Activated CD8-positive, alpha-beta memory T cell treated with anti-CD3 and anti-CD28 coated beads, Interleukin-2, amount 50 U/mL, for 24 hours (primary cell): ENCODE results near the gene MTF1.
"Not testable (repeated sequence)": the region's sequence is repeated elsewhere in the genome, so short reads cannot be mapped to it uniquely, and the experiment has no call there.

Source experiments
- DNase-seq: peaks from one replicate; pipeline ENCODE4 v3.0.0-alpha.2; 2020; ENCODE audit errors: extremely low read depth

Gene MTF1

DNA sequence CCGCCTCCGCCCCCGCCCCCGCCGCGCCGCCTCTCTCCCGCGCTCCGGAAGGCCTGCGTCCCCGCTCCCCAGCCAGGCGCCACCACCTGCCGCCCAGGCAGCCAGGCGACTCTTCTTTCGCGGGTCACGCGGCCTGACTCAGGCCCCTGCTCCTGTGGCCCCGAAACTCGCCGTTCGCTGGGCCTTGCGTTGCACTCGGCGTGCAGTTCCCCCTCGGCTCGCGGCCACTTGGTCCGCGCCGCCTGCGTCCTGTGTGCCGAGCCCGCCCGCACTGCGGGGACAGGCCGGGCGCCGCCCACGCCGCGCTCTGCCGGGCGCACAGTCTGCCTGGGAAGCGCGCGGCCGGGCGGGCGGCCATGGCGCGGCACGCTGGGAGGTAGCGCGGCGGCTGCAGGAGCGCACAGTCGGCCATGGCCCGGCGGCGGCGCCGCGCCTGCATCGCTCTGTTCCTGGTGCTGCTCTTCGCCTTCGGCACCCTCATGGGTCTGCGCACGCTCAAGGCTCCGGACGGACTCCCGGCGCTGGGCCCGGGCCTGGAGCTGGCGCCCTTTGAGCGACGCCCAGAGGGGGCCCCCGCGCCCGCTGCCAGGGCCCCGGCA is 65.5 kb downstream of the MTF1 start, which contains the start of gene MANEAL:
MANEAL (plus strand) TSS at position 75 of the 599 bp plus-strand sequence; CDS start at position 411, 336 bp downstream.
- DNase-seq = no peak

DNA sequence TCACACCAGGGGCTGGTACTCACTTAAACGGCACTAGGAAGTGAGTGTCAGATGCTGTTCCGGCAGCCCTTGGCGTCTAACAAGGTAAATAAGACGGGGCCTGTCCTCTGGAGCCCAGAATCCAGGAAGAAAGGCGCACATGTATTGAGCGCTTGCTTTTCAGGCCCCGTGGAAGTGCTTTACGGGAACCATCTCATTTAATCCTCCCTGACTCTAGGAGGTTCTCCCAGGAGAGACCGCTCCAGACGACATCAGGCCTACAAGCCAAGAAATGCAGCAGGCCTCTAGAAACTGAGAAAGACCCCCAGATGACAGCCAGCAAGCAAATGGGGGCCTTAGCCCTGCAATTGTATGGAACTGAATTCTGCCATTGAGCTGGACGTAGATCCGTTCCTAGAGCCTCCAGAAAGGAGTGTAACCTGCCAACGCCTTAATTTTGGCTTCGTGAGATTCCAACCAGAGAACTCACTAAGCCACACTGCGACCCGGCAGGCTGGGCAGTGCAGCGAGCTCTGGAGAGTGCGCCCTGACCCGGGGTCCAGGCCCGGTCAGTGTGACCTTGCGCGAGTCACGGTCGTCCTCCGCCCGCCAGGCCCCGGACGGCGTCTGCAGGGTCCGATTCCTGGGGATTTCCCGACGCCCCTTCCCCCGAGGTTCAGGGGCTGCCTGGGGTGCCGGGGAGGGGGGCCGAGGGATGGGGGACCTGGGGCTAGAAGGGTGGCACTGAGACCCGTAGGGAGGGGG is 66.3 kb downstream of the MTF1 start:
- no peak for DNase-seq

DNA sequence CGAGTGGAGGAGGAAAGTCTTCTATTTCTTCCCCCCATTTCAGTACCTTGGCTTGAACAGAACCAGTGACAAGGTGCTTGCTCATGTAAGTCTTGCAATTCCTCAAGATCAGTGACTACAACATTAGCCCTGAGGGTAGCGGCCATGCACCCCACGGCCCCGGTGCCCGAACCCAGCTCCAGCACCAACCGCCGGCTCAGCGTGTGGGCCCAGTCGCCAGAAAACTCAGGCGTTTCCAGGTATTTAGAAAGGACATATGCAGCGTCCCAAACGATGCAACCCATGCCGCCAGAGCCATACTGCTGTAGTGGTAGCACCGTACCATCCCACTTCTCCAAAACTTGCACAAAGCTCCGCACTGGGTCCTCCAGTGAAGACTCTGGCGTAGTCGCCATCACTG is 76.9 kb downstream of the MTF1 start:
- DNase-seq = no peak

GRCh38 chr1:37778654-37779053 is 80.7 kb downstream of the MTF1 start:
- no peak for DNase-seq

DNA sequence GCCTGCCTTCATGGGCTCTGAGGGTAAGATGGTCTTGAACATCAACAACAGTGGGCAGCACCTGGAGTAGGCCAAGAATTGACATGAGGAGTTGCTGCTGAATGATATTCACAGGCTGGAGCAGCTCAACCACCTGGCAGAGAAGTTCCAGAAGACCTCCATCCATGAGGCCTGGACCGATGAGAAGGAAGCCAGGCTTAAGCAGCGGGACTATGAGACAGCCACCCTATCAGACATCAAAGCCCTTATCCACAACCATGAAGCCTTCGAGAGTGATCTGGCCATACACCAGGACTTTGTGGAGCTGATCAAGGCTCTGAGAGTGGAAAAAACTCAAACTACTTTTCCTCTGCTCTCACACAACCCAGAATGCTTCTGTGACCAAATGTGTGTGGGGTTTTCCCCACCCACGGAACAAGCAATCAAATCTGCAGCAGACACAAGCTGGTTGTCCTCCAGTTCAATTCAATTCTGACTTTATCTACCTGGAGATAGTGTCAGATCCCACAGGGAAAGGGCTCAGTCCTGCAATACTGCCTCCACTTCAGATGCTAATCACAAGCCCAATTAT is 82.4 kb downstream of the MTF1 start:
- no peak for DNase-seq

DNA sequence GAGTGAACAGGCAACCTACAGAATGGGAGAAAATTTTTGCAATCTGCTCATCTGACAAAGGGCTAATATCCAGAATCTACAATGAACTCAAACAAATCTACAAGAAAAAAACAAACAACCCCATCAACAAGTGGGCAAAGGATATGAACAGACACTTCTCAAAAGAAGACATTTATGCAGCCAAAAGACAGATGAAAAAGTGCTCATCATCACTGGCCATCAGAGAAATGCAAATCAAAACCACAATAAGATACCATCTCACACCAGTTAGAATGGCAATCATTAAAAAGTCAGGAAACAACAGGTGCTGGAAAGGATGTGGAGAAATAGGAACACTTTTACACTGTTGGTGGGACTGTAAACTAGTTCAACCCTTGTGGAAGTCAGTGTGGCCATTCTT is 88.0 kb downstream of the MTF1 start:
- DNase-seq = not testable (repeated sequence)

DNA sequence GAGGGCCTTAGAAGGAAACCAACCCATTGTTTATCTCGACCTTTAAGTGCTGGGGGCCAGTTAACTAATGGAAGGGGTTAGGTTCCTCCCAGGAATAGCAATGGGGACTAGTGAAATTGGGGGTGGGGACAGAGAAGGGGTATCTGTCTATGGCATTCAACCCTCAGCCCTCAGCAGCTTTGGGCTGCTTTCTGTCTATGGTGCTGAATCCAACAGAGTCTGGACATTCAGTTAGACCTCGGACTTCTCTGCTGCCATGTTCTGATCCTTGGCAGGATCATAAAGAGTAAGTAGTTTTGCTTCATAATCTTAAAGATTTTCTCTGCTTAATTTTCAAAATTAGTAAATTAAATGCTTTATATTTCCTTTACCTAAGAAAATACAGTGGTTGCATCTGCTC is 91.9 kb downstream of the MTF1 start:
- no peak for DNase-seq

GRCh38 chr1:37765916-37766664 is 93.3 kb downstream of the MTF1 start:
- no peak for DNase-seq

- DNase-seq = no peak
These were observed 94.4 kb downstream of the MTF1 start, which contains the start of gene EPHA10 for GRCh38 chr1:37764888-37765441. TSS of gene EPHA10 (minus strand) at chr1:37765120. CDS start at chr1:37765066, 54 bp downstream.

DNA sequence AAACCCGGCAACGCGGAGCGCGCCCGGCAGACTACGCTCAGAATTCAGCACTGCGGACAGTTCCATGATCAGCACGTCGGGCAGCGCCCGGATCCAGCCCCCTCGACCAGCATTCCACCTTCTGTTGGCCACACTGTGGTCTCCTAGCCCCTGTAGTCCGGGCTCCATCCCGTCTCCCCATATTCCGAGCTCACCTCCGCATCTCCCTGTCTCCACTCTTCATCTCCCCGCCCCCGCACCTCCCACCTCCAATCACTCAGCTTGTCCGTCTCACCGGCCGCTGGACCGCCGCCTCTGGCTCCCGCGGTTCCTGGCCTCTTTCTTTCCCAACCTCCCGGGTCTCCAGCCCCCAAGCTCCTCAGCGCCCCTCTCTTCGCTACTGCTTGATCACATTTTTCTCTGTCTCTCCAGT is 95.0 kb downstream of the MTF1 start:
- DNase-seq = no peak

GRCh38 chr1:37763791-37764413 is 95.5 kb downstream of the MTF1 start:
- DNase-seq = no peak

GRCh38 chr1:37762516-37762915 is 96.9 kb downstream of the MTF1 start:
- no peak for DNase-seq

DNA sequence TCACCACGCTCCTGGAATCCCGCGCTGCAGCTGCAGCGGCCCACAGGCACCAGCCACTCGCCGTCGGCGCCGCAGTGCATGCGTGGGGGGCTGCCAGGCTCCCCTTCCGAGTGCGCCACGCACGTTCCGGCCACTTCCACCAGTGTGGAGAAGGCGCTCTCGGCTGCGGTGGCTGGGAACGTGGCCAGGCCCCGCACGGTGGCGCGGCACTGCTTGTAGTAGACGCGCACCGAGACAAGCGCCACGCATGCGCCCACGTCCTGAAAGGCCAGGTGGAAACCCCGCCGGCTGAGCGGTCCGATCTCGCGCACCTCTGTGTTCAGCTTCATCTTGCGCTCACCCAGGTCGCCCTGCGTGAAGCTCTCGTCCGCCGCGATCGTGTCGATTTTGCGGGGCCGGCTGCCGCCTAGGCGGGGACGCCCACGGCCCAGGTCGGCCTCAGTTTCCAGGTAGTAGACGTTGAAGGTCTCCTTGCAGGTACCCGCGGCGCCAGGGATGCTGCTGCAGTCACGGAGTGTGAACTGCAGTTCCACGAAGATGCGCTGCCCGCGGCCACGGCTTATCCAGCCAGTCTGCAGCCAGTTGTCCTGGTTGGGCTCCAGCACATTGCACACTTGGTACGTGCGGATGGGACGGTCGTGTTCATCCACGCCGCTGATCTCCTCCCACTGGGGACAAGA is 97.8 kb downstream of the MTF1 start:
- DNase-seq = no peak
